ENCODE results near the gene CCDC3. TPM values are rescaled to one million over a fixed set of nuclear protein-coding genes. Genes with fewer than 3 reads are reported as not detected.

CCDC3 gene
- total RNA-seq, 1 experiment from 2014 or later, result 0.10 TPM

- POLR2A ChIA-PET, result no interaction called here
- Histone ChIP-seq H3K9me3 (ENCODE audit: control insufficient read depth, insufficient read depth, low read depth, low read length) (no peaks in the 10 kb centered on the region), H3K4me3 (ENCODE audit: low read depth in 2 of 2, low read length in 2 of 2) (no peak overlapping the region), H3K27ac (ENCODE audit: low read length) (no peak overlapping the region), H3K4me1 (ENCODE audit: control insufficient read depth, insufficient read depth, low read length) (no peaks in the 10 kb centered on the region), H3K36me3 (ENCODE audit: control insufficient read depth, insufficient read depth, low read length) (no peaks in the 10 kb centered on the region), H3K27me3 (ENCODE audit: control insufficient read depth, insufficient read depth, low read length) (no peaks in the 10 kb centered on the region)
- intact Hi-C loops (cut with micrococcal nuclease; ENCODE audit: unreplicated experiment) (no loop called here), in situ Hi-C loops (cut with HindIII; ENCODE audit: low pct_unique_long_range_greater_than_20kb, low sequenced_read_pairs) (no loop called here)
- no TSS peak for BruUV-seq (replicated peaks)
- CTCF ChIA-PET, result no interaction called here
- no peak for ATAC-seq
- TF ChIP-seq CTCF (IDR thresholded peaks at IDR 0.05), result no peak
- no peak for TF ChIP-seq TCF7L2 (IDR thresholded peaks at IDR 0.05; ENCODE audit: low read depth, low read length)
- no peak for TF ChIP-seq REST (IDR thresholded peaks at IDR 0.05; ENCODE audit: insufficient read depth in 1 of 2, low read depth in 2 of 2, low read length in 1 of 2)
- TF ChIP-seq POLR2AphosphoS5 (IDR thresholded peaks at IDR 0.05; ENCODE audit: low read depth, low read length), result no peak
- TF ChIP-seq SIN3A (IDR thresholded peaks at IDR 0.05; ENCODE audit: borderline replicate concordance, insufficient read depth, low read depth, low read length), result no peak
- no peak for DNase-seq (ENCODE audit: low read depth, low spot score)
These were observed 66.7 kb downstream of the CCDC3 start for GRCh38 chr10:12934777-12935176.

GRCh38 chr10:12929381-12929780 is 72.1 kb downstream of the CCDC3 start:
- POLR2A ChIA-PET, result no interaction called here
- in situ Hi-C loops (cut with HindIII; ENCODE audit: low pct_unique_long_range_greater_than_20kb, low sequenced_read_pairs) (no loop called here), intact Hi-C loops (cut with micrococcal nuclease; ENCODE audit: unreplicated experiment) (loop anchor here (10.0 kb wide), 1 partner anchor 145 kb away; no protein-coding TSS in a partner anchor)
- CTCF ChIA-PET, result interaction anchor here (0.7 kb wide), 1 partner anchor 19 kb away, joined by 8 read pairs; no protein-coding TSS in a partner anchor
- Histone ChIP-seq H3K4me3 (ENCODE audit: low read depth in 2 of 2, low read length in 2 of 2) (no peak overlapping the region), H3K27me3 (ENCODE audit: control insufficient read depth, insufficient read depth, low read length) (no peaks in the 10 kb centered on the region), H3K9me3 (ENCODE audit: control insufficient read depth, insufficient read depth, low read depth, low read length) (no peaks in the 10 kb centered on the region), H3K36me3 (ENCODE audit: control insufficient read depth, insufficient read depth, low read length) (no peaks in the 10 kb centered on the region), H3K4me1 (ENCODE audit: control insufficient read depth, insufficient read depth, low read length) (no peaks in the 10 kb centered on the region), H3K27ac (ENCODE audit: low read length) (no peak overlapping the region)
- ATAC-seq (no peak), DNase-seq (ENCODE audit: low read depth, low spot score) (no peak)
- no peak for TF ChIP-seq POLR2AphosphoS5 (IDR thresholded peaks at IDR 0.05; ENCODE audit: low read depth, low read length)
- no peak for TF ChIP-seq CTCF (IDR thresholded peaks at IDR 0.05)
- no peak for TF ChIP-seq SIN3A (IDR thresholded peaks at IDR 0.05; ENCODE audit: borderline replicate concordance, insufficient read depth, low read depth, low read length)
- TF ChIP-seq REST (IDR thresholded peaks at IDR 0.05; ENCODE audit: insufficient read depth in 1 of 2, low read depth in 2 of 2, low read length in 1 of 2), result no peak
- TF ChIP-seq TCF7L2 (IDR thresholded peaks at IDR 0.05; ENCODE audit: low read depth, low read length), result no peak
- no TSS peak for BruUV-seq (replicated peaks)

Measured in Panc1 (cell line).